ENCODE results near the gene MARCHF2. TPM values are rescaled to one million over a fixed set of nuclear protein-coding genes. Genes with fewer than 3 reads are reported as not detected.
A peak's percentile ranks its signal among the peaks of the same experiment; 100 is the strongest.
"Not testable (repeated sequence)": the region's sequence is repeated elsewhere in the genome, so short reads cannot be mapped to it uniquely, and the experiment has no call there.

The MARCHF2 gene
- total and polyA plus RNA-seq, 4 donors = 26.7 to 81.5 (median 47.8) TPM

GRCh38 chr19:8403820-8404109, 9.3 kb upstream of the MARCHF2 start:
- 89 to 93% methylated on average over 12 to 24 of the region's 24 CpGs for WGBS, 2 donors
- Histone ChIP-seq H3K36me3 (ENCODE audit: control insufficient read depth in 4 of 4, insufficient read depth in 4 of 4, low read length in 4 of 4) (peaks cover 4 to 45% (median 22%) of the 10 kb centered on the region in 4 donors), H3K4me3 (no peak overlapping the region), H3K4me1 (ENCODE audit: control insufficient read depth in 5 of 5, insufficient read depth in 5 of 5, low read length in 5 of 5) (no peaks in the 10 kb centered on the region), H3K27me3 (ENCODE audit: control insufficient read depth in 3 of 3, insufficient read depth in 3 of 3, low read length in 2 of 3) (no peaks in the 10 kb centered on the region), H3K27ac (ENCODE audit: low read depth in 1 of 2, low read length in 1 of 2) (no peak overlapping the region), H3K9ac (ENCODE audit: insufficient read depth in 1 of 2, low read length in 2 of 2) (no peak overlapping the region), H3K9me3 (ENCODE audit: control insufficient read depth in 4 of 4, insufficient read depth in 3 of 4, low read length in 3 of 4) (no peaks in the 10 kb centered on the region)
- no peak for DNase-seq
- no peak for ATAC-seq (ENCODE audit: insufficient read depth, low FRiP score)
- no peak for TF ChIP-seq CTCF (IDR thresholded peaks at IDR 0.05; ENCODE audit: control extremely low read depth, extremely low read depth)

- WGBS, 2 donors = 86 to 90% methylated on average over 18 of the region's 18 CpGs
- DNase-seq = no peak
- no peak for TF ChIP-seq CTCF (IDR thresholded peaks at IDR 0.05; ENCODE audit: control extremely low read depth, extremely low read depth)
- Histone ChIP-seq H3K27ac (ENCODE audit: low read depth in 1 of 2, low read length in 1 of 2) (no peak overlapping the region), H3K4me3 (no peak overlapping the region), H3K9me3 (ENCODE audit: control insufficient read depth in 4 of 4, insufficient read depth in 3 of 4, low read length in 3 of 4) (no peaks in the 10 kb centered on the region), H3K27me3 (ENCODE audit: control insufficient read depth in 3 of 3, insufficient read depth in 3 of 3, low read length in 2 of 3) (no peaks in the 10 kb centered on the region), H3K4me1 (ENCODE audit: control insufficient read depth in 5 of 5, insufficient read depth in 5 of 5, low read length in 5 of 5) (no peaks in the 10 kb centered on the region), H3K9ac (ENCODE audit: insufficient read depth in 1 of 2, low read length in 2 of 2) (no peak overlapping the region), H3K36me3 (ENCODE audit: control insufficient read depth in 4 of 4, insufficient read depth in 4 of 4, low read length in 4 of 4) (peaks cover 4 to 42% (median 17%) of the 10 kb centered on the region in 4 donors)
- no peak for ATAC-seq (ENCODE audit: insufficient read depth, low FRiP score)
Measured at GRCh38 chr19:8404391-8405151, 8.5 kb upstream of the MARCHF2 start.

GRCh38 chr19:8410718-8411117, 2.4 kb upstream of the MARCHF2 start:
- DNase-seq; H3K27ac ChIP-seq (ENCODE audit: low read depth in 1 of 2, low read length in 1 of 2); H3K27me3 ChIP-seq (ENCODE audit: control insufficient read depth in 3 of 3, insufficient read depth in 3 of 3, low read length in 2 of 3); H3K4me3 ChIP-seq; H3K9ac ChIP-seq (ENCODE audit: insufficient read depth in 1 of 2, low read length in 2 of 2); H3K4me1 ChIP-seq (ENCODE audit: control insufficient read depth in 5 of 5, insufficient read depth in 5 of 5, low read length in 5 of 5); H3K9me3 ChIP-seq (ENCODE audit: control insufficient read depth in 4 of 4, insufficient read depth in 3 of 4, low read length in 3 of 4); H3K36me3 ChIP-seq (ENCODE audit: control insufficient read depth in 4 of 4, insufficient read depth in 4 of 4, low read length in 4 of 4); ATAC-seq (ENCODE audit: insufficient read depth, low FRiP score): not testable (repeated sequence)
- WGBS, 2 donors = 87 to 88% methylated on average over 13 of the region's 13 CpGs

- ATAC-seq (ENCODE audit: insufficient read depth, low FRiP score) (no peak), DNase-seq (no peak)
- H3K9me3 ChIP-seq (ENCODE audit: control insufficient read depth in 4 of 4, insufficient read depth in 3 of 4, low read length in 3 of 4) = no peaks in the 10 kb centered on the region
- H3K9ac ChIP-seq (ENCODE audit: insufficient read depth in 1 of 2, low read length in 2 of 2) = no peak overlapping the region
- no peaks in the 10 kb centered on the region for H3K36me3 ChIP-seq (ENCODE audit: control insufficient read depth in 4 of 4, insufficient read depth in 4 of 4, low read length in 4 of 4)
- no peak for TF ChIP-seq CTCF (IDR thresholded peaks at IDR 0.05; ENCODE audit: control extremely low read depth, extremely low read depth)
- peak overlapping the region; percentile 92 for H3K4me3 ChIP-seq
- H3K4me1 ChIP-seq (ENCODE audit: control insufficient read depth in 5 of 5, insufficient read depth in 5 of 5, low read length in 5 of 5) = peaks cover 0 to 7% (median 0%) of the 10 kb centered on the region in 5 donors
- H3K27me3 ChIP-seq (ENCODE audit: control insufficient read depth in 3 of 3, insufficient read depth in 3 of 3, low read length in 2 of 3) = no peaks in the 10 kb centered on the region
- WGBS, 2 donors = 18 to 27% methylated on average over 3 of the region's 3 CpGs
- H3K27ac ChIP-seq (ENCODE audit: low read depth in 1 of 2, low read length in 1 of 2) = peak overlapping the region; percentile 77 to 96
Measured at GRCh38 chr19:8413629-8413995, 507 bp downstream of the MARCHF2 start.

All from lung (tissue), 12 donors.